Transverse colon (tissue), 4 donors: ENCODE data around the gene SLC35G2.

Source experiments
- POLR2A ChIP-seq: fragments of 450-650 bp; IDR thresholded peaks from one replicate; pipeline ENCODE4 v1.6.1; 2016; ENCODE audit warnings: antibody characterized with exemption, mild to moderate bottlenecking, moderate library complexity
- POLR2AphosphoS5 ChIP-seq, 3 donors: sonication (generic); formaldehyde crosslinking; IDR thresholded peaks; one replicate each; pipeline ENCODE4 v1.6.1; 2016; ENCODE audit warnings: antibody characterized with exemption in 3 of 3
- TF ChIP-seq, protein P1 (sequence below), 5 experiments: fragments of 200-600 bp in 3 of 5; fragments of 450-650 bp in 2 of 5; sonication (generic) in 3 of 5; IDR thresholded peaks; 1 replicate in 2 of 5; 2 replicates in 3 of 5; pipeline ENCODE4 v1.5.1; 2016 to 2017; ENCODE audit warnings: antibody characterized with exemption in 5 of 5, inconsistent platforms in 3 of 5, mild to moderate bottlenecking in 2 of 5, moderate library complexity in 1 of 5

DNA sequence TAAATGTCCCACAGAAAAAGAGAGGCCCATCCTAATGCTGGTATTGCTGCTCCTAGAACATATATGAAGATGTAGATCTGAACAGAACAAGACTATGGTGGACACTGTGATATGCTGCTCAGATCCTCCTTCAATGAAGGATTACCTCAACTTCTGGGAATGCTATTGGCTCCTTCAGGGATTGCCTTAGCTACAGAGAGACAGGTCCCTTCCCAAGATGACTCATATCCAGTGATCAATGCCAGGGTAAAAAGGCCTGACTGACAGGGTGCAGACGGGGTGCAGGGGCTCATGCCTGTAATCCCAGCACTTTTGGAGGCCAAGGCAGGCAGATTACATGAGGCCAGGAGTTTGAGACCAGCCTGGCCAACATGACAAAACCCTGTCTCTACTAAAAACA lies 46.2 kb upstream of the SLC35G2 start:
- TF ChIP-seq, protein P1, sequence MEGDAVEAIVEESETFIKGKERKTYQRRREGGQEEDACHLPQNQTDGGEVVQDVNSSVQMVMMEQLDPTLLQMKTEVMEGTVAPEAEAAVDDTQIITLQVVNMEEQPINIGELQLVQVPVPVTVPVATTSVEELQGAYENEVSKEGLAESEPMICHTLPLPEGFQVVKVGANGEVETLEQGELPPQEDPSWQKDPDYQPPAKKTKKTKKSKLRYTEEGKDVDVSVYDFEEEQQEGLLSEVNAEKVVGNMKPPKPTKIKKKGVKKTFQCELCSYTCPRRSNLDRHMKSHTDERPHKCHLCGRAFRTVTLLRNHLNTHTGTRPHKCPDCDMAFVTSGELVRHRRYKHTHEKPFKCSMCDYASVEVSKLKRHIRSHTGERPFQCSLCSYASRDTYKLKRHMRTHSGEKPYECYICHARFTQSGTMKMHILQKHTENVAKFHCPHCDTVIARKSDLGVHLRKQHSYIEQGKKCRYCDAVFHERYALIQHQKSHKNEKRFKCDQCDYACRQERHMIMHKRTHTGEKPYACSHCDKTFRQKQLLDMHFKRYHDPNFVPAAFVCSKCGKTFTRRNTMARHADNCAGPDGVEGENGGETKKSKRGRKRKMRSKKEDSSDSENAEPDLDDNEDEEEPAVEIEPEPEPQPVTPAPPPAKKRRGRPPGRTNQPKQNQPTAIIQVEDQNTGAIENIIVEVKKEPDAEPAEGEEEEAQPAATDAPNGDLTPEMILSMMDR (IDR thresholded peaks at IDR 0.05) = no peak
- TF ChIP-seq POLR2AphosphoS5 (IDR thresholded peaks at IDR 0.05) (no peak), POLR2A (no peak)
